ENCODE measurements around the gene METAP1. TPM values are rescaled to one million over a fixed set of nuclear protein-coding genes. Genes with fewer than 3 reads are reported as not detected.
A peak's percentile ranks its signal among the peaks of the same experiment; 100 is the strongest.
"Not testable (repeated sequence)": the region's sequence is repeated elsewhere in the genome, so short reads cannot be mapped to it uniquely, and the experiment has no call there.

METAP1 gene
- total RNA-seq, 1 donor from 2014 or later: 96.5 TPM

GRCh38 chr4:99059550-99059949 is 64.0 kb downstream of the METAP1 start:
- no peak for DNase-seq (ENCODE audit: low spot score)

GRCh38 chr4:99061048-99061700 is 65.7 kb downstream of the METAP1 start:
- DNase-seq (ENCODE audit: low spot score): no peak

GRCh38 chr4:99062120-99062519 is 66.6 kb downstream of the METAP1 start:
- DNase-seq (ENCODE audit: low spot score): no peak

GRCh38 chr4:99065521-99065920 is 70.0 kb downstream of the METAP1 start:
- not testable (repeated sequence) for DNase-seq (ENCODE audit: low spot score)

GRCh38 chr4:99067617-99068016 is 72.1 kb downstream of the METAP1 start:
- no peak for DNase-seq (ENCODE audit: low spot score)

- DNase-seq (ENCODE audit: low spot score): no peak
Measured at GRCh38 chr4:99071159-99071558, 75.6 kb downstream of the METAP1 start.

GRCh38 chr4:99074816-99075215 is 79.3 kb downstream of the METAP1 start:
- DNase-seq (ENCODE audit: low spot score): no peak

GRCh38 chr4:99076292-99076976 is 80.9 kb downstream of the METAP1 start:
- DNase-seq (ENCODE audit: low spot score): no peak

GRCh38 chr4:99077177-99077576 is 81.7 kb downstream of the METAP1 start:
- no peak for DNase-seq (ENCODE audit: low spot score)

GRCh38 chr4:99078336-99078735 is 82.8 kb downstream of the METAP1 start:
- DNase-seq (ENCODE audit: low spot score): no peak

- DNase-seq (ENCODE audit: low spot score): no peak
Measured at GRCh38 chr4:99078931-99079624, 83.6 kb downstream of the METAP1 start.

GRCh38 chr4:99079625-99080295 is 84.2 kb downstream of the METAP1 start:
- DNase-seq (ENCODE audit: low spot score): no peak

GRCh38 chr4:99080869-99081268 is 85.3 kb downstream of the METAP1 start:
- DNase-seq (ENCODE audit: low spot score): not testable (repeated sequence)

GRCh38 chr4:99082192-99082591 is 86.7 kb downstream of the METAP1 start:
- DNase-seq (ENCODE audit: low spot score): no peak

- DNase-seq (ENCODE audit: low spot score): no peak
Measured at GRCh38 chr4:99084595-99084994, 89.1 kb downstream of the METAP1 start.

- DNase-seq (ENCODE audit: low spot score): peak; percentile 68
Measured at GRCh38 chr4:99088023-99088449, 92.5 kb downstream of the METAP1 start.

- DNase-seq (ENCODE audit: low spot score): peak; percentile 94
Measured at GRCh38 chr4:99088481-99089365, 93.2 kb downstream of the METAP1 start, which contains the start of gene ADH5. Gene ADH5 (minus strand): TSS chr4:99088788. CDS start chr4:99088700, 88 bp downstream.

GRCh38 chr4:99090481-99091215 is 95.1 kb downstream of the METAP1 start:
- DNase-seq (ENCODE audit: low spot score): no peak

- DNase-seq (ENCODE audit: low spot score): no peak
Measured at GRCh38 chr4:99091216-99091575, 95.7 kb downstream of the METAP1 start.

GRCh38 chr4:99091841-99092240 is 96.3 kb downstream of the METAP1 start:
- DNase-seq (ENCODE audit: low spot score): not testable (repeated sequence)

Data from ureter (tissue), 1 donor.